GM12878 (cell line): ENCODE results near the gene MFN1. TPM values are rescaled to one million over a fixed set of nuclear protein-coding genes. Genes with fewer than 3 reads are reported as not detected.

Experiments
- ATF2 ChIP-seq: IDR thresholded peaks from 2 replicates; pipeline ENCODE4 v1.6.1; 2012; ENCODE audit warnings: low read length, inconsistent platforms
- BCL3 ChIP-seq: IDR thresholded peaks from 2 replicates; pipeline ENCODE4 v1.6.1; 2011; ENCODE audit warnings: borderline replicate concordance, low read depth, mild to moderate bottlenecking, moderate library complexity, low read length; ENCODE audit not compliant: insufficient read depth, poor library complexity, severe bottlenecking
- CBX3 ChIP-seq: fragments of 200-600 bp; sonication (generic); IDR thresholded peaks from 2 replicates; pipeline ENCODE4 v1.6.1; 2016; ENCODE audit warnings: low read depth, borderline replicate concordance
- CTCF ChIP-seq, 3 experiments: IDR thresholded peaks in 2 of 3; conservative IDR thresholded peaks in 1 of 3; 2 replicates each; pipeline ENCODE4 v1.5.1; 2011; ENCODE audit warnings: low read depth in 3 of 3, low read length in 3 of 3, mild to moderate bottlenecking in 3 of 3, control low read depth in 2 of 3, moderate library complexity in 2 of 3, inconsistent platforms in 1 of 3, mixed read lengths in 1 of 3; ENCODE audit not compliant: control insufficient read depth in 2 of 3, insufficient read depth in 1 of 3; ENCODE audit errors: extremely low read depth in 1 of 3
- DPF2 ChIP-seq: fragments of 450-650 bp; IDR thresholded peaks from 2 replicates; pipeline ENCODE4 v1.6.1; 2017; ENCODE audit warnings: mild to moderate bottlenecking
- FOXM1 ChIP-seq: IDR thresholded peaks from 2 replicates; pipeline ENCODE4 v1.6.1; 2012; ENCODE audit warnings: low read depth, mild to moderate bottlenecking, inconsistent platforms, low read length, moderate library complexity
- HDAC6 ChIP-seq: fragments of 200-600 bp; sonication (generic); IDR thresholded peaks from one replicate; pipeline ENCODE4 v1.8.0; 2017; ENCODE audit warnings: antibody characterized with exemption; ENCODE audit not compliant: unreplicated experiment
- NFXL1 ChIP-seq: fragments of 450-650 bp; IDR thresholded peaks from 2 replicates; pipeline ENCODE4 v1.6.1; 2017; ENCODE audit warnings: antibody characterized with exemption, mild to moderate bottlenecking, borderline replicate concordance
- NR2C1 ChIP-seq: fragments of 450-650 bp; IDR thresholded peaks from 2 replicates; pipeline ENCODE4 v1.6.1; 2017; ENCODE audit warnings: antibody characterized with exemption, mild to moderate bottlenecking, moderate library complexity
- REST ChIP-seq: IDR thresholded peaks from 2 replicates; pipeline ENCODE4 v1.6.1; 2012; ENCODE audit warnings: mild to moderate bottlenecking, low read depth, low read length
- SMAD5 ChIP-seq: IDR thresholded peaks from 2 replicates; pipeline ENCODE4 v1.6.1; 2016; ENCODE audit warnings: antibody characterized with exemption, low read depth
- USF2 ChIP-seq: IDR thresholded peaks from 2 replicates; pipeline ENCODE4 v1.6.1; 2011; ENCODE audit warnings: low read depth, low read length, improper control_type of control experiment, borderline replicate concordance
- ZNF622 ChIP-seq: fragments of 450-650 bp; IDR thresholded peaks from 2 replicates; pipeline ENCODE4 v1.6.1; 2017; ENCODE audit warnings: mild to moderate bottlenecking, inconsistent platforms
- polyA plus RNA-seq, 11 experiments: library from polyadenylated mRNA; depleted of rRNA in 4 of 11; unstranded in 6 of 11; stranded (reverse) in 5 of 11; fragments of >200 nt; fragmentation: Nextera tagmentation in 4 of 11; fragmentation: Illumina TruSeq in 1 of 11; extraction: Ambion mirVana in 4 of 11; extraction: Trizol in 1 of 11; gene quantifications; 1 replicate in 1 of 11; 2 replicates in 10 of 11; pipeline versions ENCODE4 v1.2.1 to v1.2.3, GENCODE V29; 2011 to 2016; ENCODE audit warnings: inconsistent platforms in 2 of 11, missing spikeins in 2 of 11, low read depth in 1 of 11
- total RNA-seq, 4 experiments: library from RNA; depleted of rRNA in 3 of 4; stranded (reverse); fragments of >200 nt in 3 of 4; fragmentation: Illumina TruSeq in 1 of 4; extraction: Trizol in 1 of 4; gene quantifications; 2 replicates each; pipeline versions ENCODE4 v1.2.1 to v1.2.3, GENCODE V29; 2013 to 2021

The MFN1 gene
- total and polyA plus RNA-seq, 10 of the 15 experiments (the other 5 are each of a cell fraction or from before 2014, with no cell fraction given) = 14.4 to 120 (median 39.8) TPM

GRCh38 chr3:179323197-179324110 lies 24.1 kb upstream of the MFN1 start (continued):
- TF ChIP-seq HDAC6 (peak; percentile 24), CTCF (IDR thresholded peaks at IDR 0.05 in 2 of 3, conservative IDR thresholded peaks at IDR 0.05 in 1 of 3; ENCODE audit: control insufficient read depth in 2 of 3, extremely low read depth in 1 of 3, insufficient read depth in 1 of 3, low read depth in 3 of 3, low read length in 3 of 3) (peak in 1 of 3 experiments; percentile 44; a peak in 2 of 6 replicates), ATF2 (no peak; the same call in 1 of the 2 replicates), BCL3 (no peak), REST (no peak), CBX3 (no peak), USF2 (no peak), NFXL1 (no peak), ZNF622 (no peak), FOXM1 (0 out of 2 replicates have a peak, but pooled peaks have one; percentile 30), NR2C1 (no peak; the same call in 1 of the 2 replicates), SMAD5 (no peak), DPF2 (peak; percentile 71)
